Keratinocyte (primary cell): ENCODE results near the gene STXBP1.

ENCODE experiments used
- CTCF ChIP-seq, 3 experiments: IDR thresholded peaks in 1 of 3; conservative IDR thresholded peaks in 1 of 3; optimal IDR thresholded peaks in 1 of 3; 2 replicates in 2 of 3; 3 replicates in 1 of 3; pipeline versions ENCODE3 to v1.5.1; 2011; ENCODE audit warnings: low read length in 3 of 3, mild to moderate bottlenecking in 3 of 3, moderate library complexity in 2 of 3, control low read depth in 1 of 3, inconsistent platforms in 1 of 3; ENCODE audit not compliant: insufficient read depth in 2 of 3; ENCODE audit errors: extremely low read depth in 1 of 3
- EZH2 ChIP-seq: IDR thresholded peaks from one replicate; pipeline ENCODE4 v1.6.1; 2012; ENCODE audit warnings: inconsistent platforms, mild to moderate bottlenecking, low read length, moderate library complexity

GRCh38 chr9:127660886-127661741, 49.0 kb downstream of the STXBP1 start:
- TF ChIP-seq EZH2 (no peak), CTCF (optimal IDR thresholded peaks at IDR 0.05 in 1 of 3, IDR thresholded peaks at IDR 0.05 in 1 of 3, conservative IDR thresholded peaks at IDR 0.05 in 1 of 3; ENCODE audit: extremely low read depth in 1 of 3, insufficient read depth in 2 of 3, low read length in 3 of 3) (no peak)
